GM12878 (cell line): ENCODE measurements around the gene SARS2. TPM values are rescaled to one million over a fixed set of nuclear protein-coding genes. Genes with fewer than 3 reads are reported as not detected.
A peak's percentile ranks its signal among the peaks of the same experiment; 100 is the strongest.

Source experiments
- GATAD2B ChIP-seq: fragments of 450-650 bp; conservative IDR thresholded peaks from 2 replicates; pipeline ENCODE4 v1.6.1; 2017; ENCODE audit warnings: low read depth, mild to moderate bottlenecking, moderate library complexity
- NFYB ChIP-seq: IDR thresholded peaks from 2 replicates; pipeline ENCODE4 v1.6.1; 2011; ENCODE audit warnings: low read depth, mild to moderate bottlenecking, low read length, improper control_type of control experiment, moderate library complexity; ENCODE audit not compliant: insufficient read depth
- RUNX3 ChIP-seq: IDR thresholded peaks from 2 replicates; pipeline ENCODE4 v1.6.1; 2012; ENCODE audit warnings: low read length, inconsistent platforms
- SMAD1 ChIP-seq: fragments of 450-650 bp; IDR thresholded peaks from 2 replicates; pipeline ENCODE4 v1.6.1; 2018; ENCODE audit warnings: mild to moderate bottlenecking, low read depth; ENCODE audit not compliant: partially characterized antibody
- STAT3 ChIP-seq: IDR thresholded peaks from 2 replicates; pipeline ENCODE4 v1.6.1; 2011; ENCODE audit warnings: low read depth, low read length, improper control_type of control experiment
- ZBED1 ChIP-seq: IDR thresholded peaks from 2 replicates; pipeline ENCODE4 v1.6.1; 2016; ENCODE audit warnings: borderline replicate concordance
- ZNF207 ChIP-seq: fragments of 450-650 bp; IDR thresholded peaks from 2 replicates; pipeline ENCODE4 v1.6.1; 2014; ENCODE audit warnings: antibody characterized with exemption, mild to moderate bottlenecking, borderline replicate concordance
- ZNF24 ChIP-seq: fragments of 450-650 bp; IDR thresholded peaks from 2 replicates; pipeline ENCODE4 v1.6.1; 2017; ENCODE audit warnings: antibody characterized with exemption, mild to moderate bottlenecking
- ZNF622 ChIP-seq: fragments of 450-650 bp; IDR thresholded peaks from 2 replicates; pipeline ENCODE4 v1.6.1; 2017; ENCODE audit warnings: mild to moderate bottlenecking, inconsistent platforms
- ZZZ3 ChIP-seq: IDR thresholded peaks from 2 replicates; pipeline ENCODE4 v1.6.1; 2011; ENCODE audit warnings: low read depth; ENCODE audit not compliant: control insufficient read depth, insufficient read length
- polyA plus RNA-seq, 11 experiments: library from polyadenylated mRNA; depleted of rRNA in 4 of 11; unstranded in 6 of 11; stranded (reverse) in 5 of 11; fragments of >200 nt; fragmentation: Nextera tagmentation in 4 of 11; fragmentation: Illumina TruSeq in 1 of 11; extraction: Ambion mirVana in 4 of 11; extraction: Trizol in 1 of 11; gene quantifications; 1 replicate in 1 of 11; 2 replicates in 10 of 11; pipeline versions ENCODE4 v1.2.1 to v1.2.3, GENCODE V29; 2011 to 2016; ENCODE audit warnings: inconsistent platforms in 2 of 11, missing spikeins in 2 of 11, low read depth in 1 of 11
- total RNA-seq, 4 experiments: library from RNA; depleted of rRNA in 3 of 4; stranded (reverse); fragments of >200 nt in 3 of 4; fragmentation: Illumina TruSeq in 1 of 4; extraction: Trizol in 1 of 4; gene quantifications; 2 replicates each; pipeline versions ENCODE4 v1.2.1 to v1.2.3, GENCODE V29; 2013 to 2021
- TF ChIP-seq, protein P1 (sequence below): IDR thresholded peaks from 2 replicates; pipeline ENCODE4 v1.6.1; 2011; ENCODE audit warnings: low read depth, low read length, improper control_type of control experiment, borderline replicate concordance
- TF ChIP-seq, protein P2 (sequence below): IDR thresholded peaks from 2 replicates; pipeline ENCODE4 v1.6.1; 2012; ENCODE audit warnings: low read depth, low read length, improper control_type of control experiment
- TF ChIP-seq, protein P3 (sequence below): fragments of 450-650 bp; conservative IDR thresholded peaks from 2 replicates; pipeline ENCODE4 v1.6.1; 2017; ENCODE audit warnings: mild to moderate bottlenecking, moderate library complexity
- TF ChIP-seq, protein P4 (sequence below): fragments of 450-650 bp; IDR thresholded peaks from 2 replicates; pipeline ENCODE4 v1.6.1; 2017; ENCODE audit warnings: mild to moderate bottlenecking
- TF ChIP-seq, protein P5 (sequence below): fragments of 450-650 bp; formaldehyde crosslinking; IDR thresholded peaks from 2 replicates; pipeline ENCODE4 v1.5.0; 2022; ENCODE audit warnings: mild to moderate bottlenecking, missing genetic modification characterization
- TF ChIP-seq, protein P6 (sequence below): IDR thresholded peaks from 2 replicates; pipeline ENCODE4 v1.6.1; 2011; ENCODE audit warnings: borderline replicate concordance, low read depth, mild to moderate bottlenecking, moderate library complexity, mixed read lengths, low read length; ENCODE audit not compliant: insufficient read depth; ENCODE audit errors: extremely low read length
- TF ChIP-seq, protein P7 (sequence below): IDR thresholded peaks from 2 replicates; pipeline ENCODE4 v1.6.1; 2011; ENCODE audit warnings: borderline replicate concordance, low read depth, mild to moderate bottlenecking, moderate library complexity, low read length; ENCODE audit not compliant: insufficient read depth, poor library complexity, severe bottlenecking

Gene SARS2
- total and polyA plus RNA-seq, 10 of the 15 experiments (the other 5 are each of a cell fraction or from before 2014, with no cell fraction given): 2.6 to 50.3 (median 27.5) TPM

DNA sequence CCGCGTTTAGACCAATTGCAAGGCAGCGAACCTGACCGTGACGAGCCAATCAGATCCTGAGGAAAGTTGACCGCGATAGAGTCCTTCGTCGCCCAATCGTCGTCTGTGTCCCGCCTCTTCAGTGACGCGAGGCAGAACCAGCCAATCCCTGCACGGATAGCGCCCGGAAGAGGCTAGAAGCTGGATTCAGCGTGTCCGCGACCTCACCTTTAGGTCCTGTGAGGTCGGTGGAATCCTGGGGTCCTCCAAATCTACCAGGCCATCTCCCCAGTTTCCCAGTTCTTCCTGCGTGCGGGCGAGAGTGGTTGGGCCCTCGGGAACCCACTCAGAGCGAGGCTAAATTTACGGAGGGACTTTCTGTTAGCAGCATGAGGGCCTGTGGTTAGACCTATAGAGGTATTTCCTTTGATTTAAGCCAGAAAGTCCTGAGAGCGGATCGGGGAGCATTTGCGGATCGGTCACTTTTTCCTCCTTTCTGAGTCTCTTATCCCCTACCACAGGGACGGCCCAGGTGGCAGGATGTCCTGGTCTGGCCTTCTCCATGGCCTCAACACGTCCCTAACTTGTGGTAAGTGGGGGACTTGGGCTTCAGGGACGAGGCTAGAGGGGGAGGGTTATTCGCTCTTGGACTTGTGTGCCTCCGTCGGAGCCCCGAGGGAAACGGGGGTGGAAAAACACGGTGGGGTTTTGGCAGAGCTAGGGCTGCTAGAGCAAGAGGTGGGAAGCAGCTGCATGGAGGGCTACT lies 385 bp upstream of the SARS2 start, which contains the start of gene MRPS12 (continued):
- TF ChIP-seq, protein P1, sequence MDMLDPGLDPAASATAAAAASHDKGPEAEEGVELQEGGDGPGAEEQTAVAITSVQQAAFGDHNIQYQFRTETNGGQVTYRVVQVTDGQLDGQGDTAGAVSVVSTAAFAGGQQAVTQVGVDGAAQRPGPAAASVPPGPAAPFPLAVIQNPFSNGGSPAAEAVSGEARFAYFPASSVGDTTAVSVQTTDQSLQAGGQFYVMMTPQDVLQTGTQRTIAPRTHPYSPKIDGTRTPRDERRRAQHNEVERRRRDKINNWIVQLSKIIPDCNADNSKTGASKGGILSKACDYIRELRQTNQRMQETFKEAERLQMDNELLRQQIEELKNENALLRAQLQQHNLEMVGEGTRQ: peak; percentile 22; the same call in 1 of the 2 replicates
- no peak for TF ChIP-seq ZBED1
- no peak for TF ChIP-seq ZZZ3
- TF ChIP-seq STAT3: no peak
- no peak for TF ChIP-seq ZNF207
- TF ChIP-seq RUNX3: peak; percentile 64
- TF ChIP-seq GATAD2B: no peak
- TF ChIP-seq, protein P2, sequence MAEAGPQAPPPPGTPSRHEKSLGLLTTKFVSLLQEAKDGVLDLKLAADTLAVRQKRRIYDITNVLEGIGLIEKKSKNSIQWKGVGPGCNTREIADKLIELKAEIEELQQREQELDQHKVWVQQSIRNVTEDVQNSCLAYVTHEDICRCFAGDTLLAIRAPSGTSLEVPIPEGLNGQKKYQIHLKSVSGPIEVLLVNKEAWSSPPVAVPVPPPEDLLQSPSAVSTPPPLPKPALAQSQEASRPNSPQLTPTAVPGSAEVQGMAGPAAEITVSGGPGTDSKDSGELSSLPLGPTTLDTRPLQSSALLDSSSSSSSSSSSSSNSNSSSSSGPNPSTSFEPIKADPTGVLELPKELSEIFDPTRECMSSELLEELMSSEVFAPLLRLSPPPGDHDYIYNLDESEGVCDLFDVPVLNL: no peak
- TF ChIP-seq, protein P3, sequence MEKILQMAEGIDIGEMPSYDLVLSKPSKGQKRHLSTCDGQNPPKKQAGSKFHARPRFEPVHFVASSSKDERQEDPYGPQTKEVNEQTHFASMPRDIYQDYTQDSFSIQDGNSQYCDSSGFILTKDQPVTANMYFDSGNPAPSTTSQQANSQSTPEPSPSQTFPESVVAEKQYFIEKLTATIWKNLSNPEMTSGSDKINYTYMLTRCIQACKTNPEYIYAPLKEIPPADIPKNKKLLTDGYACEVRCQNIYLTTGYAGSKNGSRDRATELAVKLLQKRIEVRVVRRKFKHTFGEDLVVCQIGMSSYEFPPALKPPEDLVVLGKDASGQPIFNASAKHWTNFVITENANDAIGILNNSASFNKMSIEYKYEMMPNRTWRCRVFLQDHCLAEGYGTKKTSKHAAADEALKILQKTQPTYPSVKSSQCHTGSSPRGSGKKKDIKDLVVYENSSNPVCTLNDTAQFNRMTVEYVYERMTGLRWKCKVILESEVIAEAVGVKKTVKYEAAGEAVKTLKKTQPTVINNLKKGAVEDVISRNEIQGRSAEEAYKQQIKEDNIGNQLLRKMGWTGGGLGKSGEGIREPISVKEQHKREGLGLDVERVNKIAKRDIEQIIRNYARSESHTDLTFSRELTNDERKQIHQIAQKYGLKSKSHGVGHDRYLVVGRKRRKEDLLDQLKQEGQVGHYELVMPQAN: peak; percentile 81
- TF ChIP-seq, protein P4, sequence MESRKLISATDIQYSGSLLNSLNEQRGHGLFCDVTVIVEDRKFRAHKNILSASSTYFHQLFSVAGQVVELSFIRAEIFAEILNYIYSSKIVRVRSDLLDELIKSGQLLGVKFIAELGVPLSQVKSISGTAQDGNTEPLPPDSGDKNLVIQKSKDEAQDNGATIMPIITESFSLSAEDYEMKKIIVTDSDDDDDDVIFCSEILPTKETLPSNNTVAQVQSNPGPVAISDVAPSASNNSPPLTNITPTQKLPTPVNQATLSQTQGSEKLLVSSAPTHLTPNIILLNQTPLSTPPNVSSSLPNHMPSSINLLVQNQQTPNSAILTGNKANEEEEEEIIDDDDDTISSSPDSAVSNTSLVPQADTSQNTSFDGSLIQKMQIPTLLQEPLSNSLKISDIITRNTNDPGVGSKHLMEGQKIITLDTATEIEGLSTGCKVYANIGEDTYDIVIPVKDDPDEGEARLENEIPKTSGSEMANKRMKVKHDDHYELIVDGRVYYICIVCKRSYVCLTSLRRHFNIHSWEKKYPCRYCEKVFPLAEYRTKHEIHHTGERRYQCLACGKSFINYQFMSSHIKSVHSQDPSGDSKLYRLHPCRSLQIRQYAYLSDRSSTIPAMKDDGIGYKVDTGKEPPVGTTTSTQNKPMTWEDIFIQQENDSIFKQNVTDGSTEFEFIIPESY: no peak
- TF ChIP-seq SMAD1: no peak
- TF ChIP-seq, protein P5, sequence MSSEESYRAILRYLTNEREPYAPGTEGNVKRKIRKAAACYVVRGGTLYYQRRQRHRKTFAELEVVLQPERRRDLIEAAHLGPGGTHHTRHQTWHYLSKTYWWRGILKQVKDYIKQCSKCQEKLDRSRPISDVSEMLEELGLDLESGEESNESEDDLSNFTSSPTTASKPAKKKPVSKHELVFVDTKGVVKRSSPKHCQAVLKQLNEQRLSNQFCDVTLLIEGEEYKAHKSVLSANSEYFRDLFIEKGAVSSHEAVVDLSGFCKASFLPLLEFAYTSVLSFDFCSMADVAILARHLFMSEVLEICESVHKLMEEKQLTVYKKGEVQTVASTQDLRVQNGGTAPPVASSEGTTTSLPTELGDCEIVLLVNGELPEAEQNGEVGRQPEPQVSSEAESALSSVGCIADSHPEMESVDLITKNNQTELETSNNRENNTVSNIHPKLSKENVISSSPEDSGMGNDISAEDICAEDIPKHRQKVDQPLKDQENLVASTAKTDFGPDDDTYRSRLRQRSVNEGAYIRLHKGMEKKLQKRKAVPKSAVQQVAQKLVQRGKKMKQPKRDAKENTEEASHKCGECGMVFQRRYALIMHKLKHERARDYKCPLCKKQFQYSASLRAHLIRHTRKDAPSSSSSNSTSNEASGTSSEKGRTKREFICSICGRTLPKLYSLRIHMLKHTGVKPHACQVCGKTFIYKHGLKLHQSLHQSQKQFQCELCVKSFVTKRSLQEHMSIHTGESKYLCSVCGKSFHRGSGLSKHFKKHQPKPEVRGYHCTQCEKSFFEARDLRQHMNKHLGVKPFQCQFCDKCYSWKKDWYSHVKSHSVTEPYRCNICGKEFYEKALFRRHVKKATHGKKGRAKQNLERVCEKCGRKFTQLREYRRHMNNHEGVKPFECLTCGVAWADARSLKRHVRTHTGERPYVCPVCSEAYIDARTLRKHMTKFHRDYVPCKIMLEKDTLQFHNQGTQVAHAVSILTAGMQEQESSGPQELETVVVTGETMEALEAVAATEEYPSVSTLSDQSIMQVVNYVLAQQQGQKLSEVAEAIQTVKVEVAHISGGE (CRISPR knock-in tag): no peak
- TF ChIP-seq, protein P6, sequence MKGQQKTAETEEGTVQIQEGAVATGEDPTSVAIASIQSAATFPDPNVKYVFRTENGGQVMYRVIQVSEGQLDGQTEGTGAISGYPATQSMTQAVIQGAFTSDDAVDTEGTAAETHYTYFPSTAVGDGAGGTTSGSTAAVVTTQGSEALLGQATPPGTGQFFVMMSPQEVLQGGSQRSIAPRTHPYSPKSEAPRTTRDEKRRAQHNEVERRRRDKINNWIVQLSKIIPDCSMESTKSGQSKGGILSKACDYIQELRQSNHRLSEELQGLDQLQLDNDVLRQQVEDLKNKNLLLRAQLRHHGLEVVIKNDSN: no peak
- TF ChIP-seq NFYB: peak; percentile 96
- TF ChIP-seq ZNF622: no peak
- TF ChIP-seq, protein P7, sequence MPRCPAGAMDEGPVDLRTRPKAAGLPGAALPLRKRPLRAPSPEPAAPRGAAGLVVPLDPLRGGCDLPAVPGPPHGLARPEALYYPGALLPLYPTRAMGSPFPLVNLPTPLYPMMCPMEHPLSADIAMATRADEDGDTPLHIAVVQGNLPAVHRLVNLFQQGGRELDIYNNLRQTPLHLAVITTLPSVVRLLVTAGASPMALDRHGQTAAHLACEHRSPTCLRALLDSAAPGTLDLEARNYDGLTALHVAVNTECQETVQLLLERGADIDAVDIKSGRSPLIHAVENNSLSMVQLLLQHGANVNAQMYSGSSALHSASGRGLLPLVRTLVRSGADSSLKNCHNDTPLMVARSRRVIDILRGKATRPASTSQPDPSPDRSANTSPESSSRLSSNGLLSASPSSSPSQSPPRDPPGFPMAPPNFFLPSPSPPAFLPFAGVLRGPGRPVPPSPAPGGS: no peak
- no peak for TF ChIP-seq ZNF24
